ENCODE measurements around the gene PNO1. TPM values are rescaled to one million over a fixed set of nuclear protein-coding genes. Genes with fewer than 3 reads are reported as not detected.

The PNO1 gene
- polyA plus RNA-seq, 2 of the 4 experiments (the other 2 are of a cell fraction) = 49.0 to 63.2 TPM

DNA sequence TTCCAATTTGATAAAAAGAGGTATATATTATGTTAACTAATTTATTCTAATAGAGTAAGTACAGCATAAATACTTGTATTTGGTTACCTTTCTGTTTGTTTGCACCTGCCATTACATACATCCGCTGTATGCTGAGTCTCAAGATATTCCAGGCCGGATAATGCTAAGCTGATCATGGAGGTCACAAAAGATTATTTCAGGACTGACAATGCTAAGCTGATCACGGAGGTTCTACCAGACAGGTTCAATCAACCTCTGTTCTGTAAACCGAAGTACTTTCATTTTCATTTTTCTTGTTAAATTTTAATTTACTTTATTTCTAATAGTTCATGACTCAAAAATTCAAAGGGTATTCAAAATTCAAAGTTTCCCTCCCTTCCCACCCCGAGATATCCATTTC is 31.1 kb downstream of the PNO1 start:
- ATAC-seq = no peak
- Histone ChIP-seq H3K4me2 (no peak overlapping the region), H3K27ac (no peak overlapping the region), H3K9me3 (no peaks in the 10 kb centered on the region), H3K4me1 (peaks cover 51% of the 10 kb centered on the region), H3K4me3 (no peak overlapping the region)
- ChIA-PET CTCF (interaction anchor here (0.5 to 1.8 kb wide), 4 partner anchors 66 to 715 kb away, joined by 3 to 5 read pairs (median 4); no protein-coding TSS in a partner anchor), POLR2A (interaction anchor here (0.6 kb wide), 2 partner anchors 22 to 64 kb away, joined by 3 to 4 read pairs; partner anchors contain the start of gene PPP3R1)
- TF ChIP-seq, protein P1, sequence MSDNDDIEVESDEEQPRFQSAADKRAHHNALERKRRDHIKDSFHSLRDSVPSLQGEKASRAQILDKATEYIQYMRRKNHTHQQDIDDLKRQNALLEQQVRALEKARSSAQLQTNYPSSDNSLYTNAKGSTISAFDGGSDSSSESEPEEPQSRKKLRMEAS (IDR thresholded peaks at IDR 0.05) = no peak
- TF ChIP-seq, protein P2, sequence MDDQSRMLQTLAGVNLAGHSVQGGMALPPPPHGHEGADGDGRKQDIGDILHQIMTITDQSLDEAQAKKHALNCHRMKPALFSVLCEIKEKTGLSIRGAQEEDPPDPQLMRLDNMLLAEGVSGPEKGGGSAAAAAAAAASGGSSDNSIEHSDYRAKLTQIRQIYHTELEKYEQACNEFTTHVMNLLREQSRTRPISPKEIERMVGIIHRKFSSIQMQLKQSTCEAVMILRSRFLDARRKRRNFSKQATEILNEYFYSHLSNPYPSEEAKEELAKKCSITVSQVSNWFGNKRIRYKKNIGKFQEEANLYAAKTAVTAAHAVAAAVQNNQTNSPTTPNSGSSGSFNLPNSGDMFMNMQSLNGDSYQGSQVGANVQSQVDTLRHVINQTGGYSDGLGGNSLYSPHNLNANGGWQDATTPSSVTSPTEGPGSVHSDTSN (IDR thresholded peaks at IDR 0.05) = no peak
- TF ChIP-seq HOXB13 (CRISPR knock-in tag; IDR thresholded peaks at IDR 0.05; ENCODE audit: low read depth) (no peak), RNF2 (IDR thresholded peaks at IDR 0.05; ENCODE audit: borderline replicate concordance, low read depth) (no peak), POLR2A (IDR thresholded peaks at IDR 0.05; ENCODE audit: low read length) (no peak), CHD2 (IDR thresholded peaks at IDR 0.05; ENCODE audit: low read length, partially characterized antibody) (no peak), TP53 (CRISPR knock-in tag; IDR thresholded peaks at IDR 0.05) (no peak), EP300 (IDR thresholded peaks at IDR 0.05) (no peak), KDM1A (IDR thresholded peaks at IDR 0.05; ENCODE audit: low read depth) (no peak), FOXS1 (CRISPR knock-in tag; IDR thresholded peaks at IDR 0.05) (no peak), POLR2AphosphoS2 (conservative IDR thresholded peaks at IDR 0.05; ENCODE audit: low read length) (no peak), SMC3 (IDR thresholded peaks at IDR 0.05) (no peak), ZC3H11A (IDR thresholded peaks at IDR 0.05) (no peak), CBX8 (IDR thresholded peaks at IDR 0.05) (no peak)
- WGBS (ENCODE audit: missing lambda C conversion rate) = 90% methylated on average over 5 of the region's 5 CpGs
- no peak for FAIRE-seq
- DNase-seq (ENCODE audit: low read depth in 1 of 2, low spot score in 1 of 2) = no peak

DNA sequence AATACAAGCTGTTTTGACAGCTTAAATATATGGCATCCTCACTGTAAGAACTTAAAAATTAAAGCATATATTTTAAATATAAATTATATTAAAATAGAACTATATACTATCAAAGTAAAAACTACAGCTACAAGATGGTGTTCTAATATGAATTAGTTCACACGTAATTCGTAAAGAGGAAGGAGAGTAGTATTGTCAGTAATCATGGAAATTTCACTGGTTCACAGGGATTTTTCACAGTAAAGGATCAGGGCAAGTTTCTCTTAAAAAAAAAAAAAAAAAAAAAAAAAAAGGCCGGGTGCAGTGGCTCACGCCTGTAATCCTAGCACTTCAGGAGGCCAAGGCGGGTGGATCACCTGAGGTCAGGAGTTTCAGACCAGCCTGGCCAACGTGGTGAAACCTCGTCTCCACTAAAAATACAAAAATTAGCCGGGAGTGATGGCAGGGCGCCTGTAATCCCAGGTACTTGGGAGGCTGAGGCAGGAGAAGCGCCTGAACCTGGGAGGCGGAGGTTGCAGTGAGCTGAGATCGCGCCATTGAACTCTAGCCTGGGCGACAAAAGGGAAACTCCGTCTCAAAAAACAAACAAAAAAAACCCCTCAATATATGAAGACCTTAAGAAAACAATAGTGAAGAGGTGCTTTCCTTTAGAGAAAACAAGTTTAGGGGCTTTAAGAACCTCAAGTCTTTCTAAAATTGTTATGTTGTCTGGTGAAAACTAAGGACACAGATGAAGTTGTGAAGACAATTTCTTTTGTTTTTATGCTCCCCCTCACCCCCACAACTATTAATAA is 32.5 kb downstream of the PNO1 start:
- no peaks in the 10 kb centered on the region for H3K9me3 ChIP-seq
- H3K4me2 ChIP-seq = peak overlapping the region; percentile 56
- peak overlapping the region in 1 of 2 experiments; percentile 20; a peak in 3 of 6 replicates for H3K27ac ChIP-seq
- H3K4me1 ChIP-seq = peaks cover 65% of the 10 kb centered on the region
- no peak for FAIRE-seq
- no peak for DNase-seq (ENCODE audit: low read depth in 1 of 2, low spot score in 1 of 2)
- TF ChIP-seq, protein P3, sequence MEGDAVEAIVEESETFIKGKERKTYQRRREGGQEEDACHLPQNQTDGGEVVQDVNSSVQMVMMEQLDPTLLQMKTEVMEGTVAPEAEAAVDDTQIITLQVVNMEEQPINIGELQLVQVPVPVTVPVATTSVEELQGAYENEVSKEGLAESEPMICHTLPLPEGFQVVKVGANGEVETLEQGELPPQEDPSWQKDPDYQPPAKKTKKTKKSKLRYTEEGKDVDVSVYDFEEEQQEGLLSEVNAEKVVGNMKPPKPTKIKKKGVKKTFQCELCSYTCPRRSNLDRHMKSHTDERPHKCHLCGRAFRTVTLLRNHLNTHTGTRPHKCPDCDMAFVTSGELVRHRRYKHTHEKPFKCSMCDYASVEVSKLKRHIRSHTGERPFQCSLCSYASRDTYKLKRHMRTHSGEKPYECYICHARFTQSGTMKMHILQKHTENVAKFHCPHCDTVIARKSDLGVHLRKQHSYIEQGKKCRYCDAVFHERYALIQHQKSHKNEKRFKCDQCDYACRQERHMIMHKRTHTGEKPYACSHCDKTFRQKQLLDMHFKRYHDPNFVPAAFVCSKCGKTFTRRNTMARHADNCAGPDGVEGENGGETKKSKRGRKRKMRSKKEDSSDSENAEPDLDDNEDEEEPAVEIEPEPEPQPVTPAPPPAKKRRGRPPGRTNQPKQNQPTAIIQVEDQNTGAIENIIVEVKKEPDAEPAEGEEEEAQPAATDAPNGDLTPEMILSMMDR (IDR thresholded peaks at IDR 0.05) = no peak
- no peak for TF ChIP-seq FOSB (CRISPR knock-in tag; IDR thresholded peaks at IDR 0.05)
- no peak for TF ChIP-seq TP53 (CRISPR knock-in tag; IDR thresholded peaks at IDR 0.05)
- TF ChIP-seq POLR2AphosphoS2 (conservative IDR thresholded peaks at IDR 0.05; ENCODE audit: low read length) = no peak
- TF ChIP-seq JUNB (IDR thresholded peaks at IDR 0.05) = no peak
- TF ChIP-seq EP300 (IDR thresholded peaks at IDR 0.05) = no peak
- no peak for TF ChIP-seq HDAC2 (IDR thresholded peaks at IDR 0.05)
- no peak for TF ChIP-seq POLR2A (IDR thresholded peaks at IDR 0.05; ENCODE audit: low read length)
- TF ChIP-seq, protein P1 (IDR thresholded peaks at IDR 0.05) = no peak
- TF ChIP-seq MYC (IDR thresholded peaks at IDR 0.05; ENCODE audit: borderline replicate concordance, low read length) = no peak
- TF ChIP-seq EHMT2 (IDR thresholded peaks at IDR 0.05; ENCODE audit: low read depth) = no peak
- CTCF ChIA-PET = interaction anchor here (0.5 to 1.4 kb wide), 3 partner anchors 19 to 102 kb away, joined by 3 to 4 read pairs (median 3); no protein-coding TSS in a partner anchor
- POLR2A ChIA-PET = no interaction called here
- H3K4me3 ChIP-seq = no peak overlapping the region
- ATAC-seq = no peak
- 79% methylated on average over 15 of the region's 15 CpGs for WGBS (ENCODE audit: missing lambda C conversion rate)

Measured in A549 (cell line).